ENCODE measurements around the gene TAAR6.

The TAAR6 gene

GRCh38 chr6:132569170-132569569 lies 952 bp upstream of the TAAR6 start:
- no peak for TF ChIP-seq MYC (IDR thresholded peaks at IDR 0.05; ENCODE audit: low read depth, low read length)
- no peak for TF ChIP-seq CTCF (IDR thresholded peaks at IDR 0.05; ENCODE audit: low read depth, low read length)
- TF ChIP-seq MAX (IDR thresholded peaks at IDR 0.05; ENCODE audit: low read depth, low read length): no peak
- no peak for DNase-seq (ENCODE audit: low read depth)
- no peak overlapping the region for H3K4me3 ChIP-seq (ENCODE audit: low read depth, low read length)

- DNase-seq (ENCODE audit: low read depth): no peak
- no peak overlapping the region for H3K4me3 ChIP-seq (ENCODE audit: low read depth, low read length)
- TF ChIP-seq MYC (IDR thresholded peaks at IDR 0.05; ENCODE audit: low read depth, low read length) (no peak), MAX (IDR thresholded peaks at IDR 0.05; ENCODE audit: low read depth, low read length) (no peak), CTCF (IDR thresholded peaks at IDR 0.05; ENCODE audit: low read depth, low read length) (no peak), POLR2A (IDR thresholded peaks at IDR 0.05; ENCODE audit: extremely low read depth, insufficient read length) (no peak)
These were observed 1.7 kb downstream of the TAAR6 start for GRCh38 chr6:132571774-132572173.

GRCh38 chr6:132584698-132585097 lies 14.6 kb downstream of the TAAR6 start:
- no peak overlapping the region for H3K4me3 ChIP-seq (ENCODE audit: low read depth, low read length)
- no peak for DNase-seq (ENCODE audit: low read depth)
- TF ChIP-seq CTCF (IDR thresholded peaks at IDR 0.05; ENCODE audit: low read depth, low read length) (no peak), MYC (IDR thresholded peaks at IDR 0.05; ENCODE audit: low read depth, low read length) (no peak), MAX (IDR thresholded peaks at IDR 0.05; ENCODE audit: low read depth, low read length) (no peak), POLR2A (IDR thresholded peaks at IDR 0.05; ENCODE audit: extremely low read depth, insufficient read length) (no peak)

- no peak overlapping the region for H3K4me3 ChIP-seq (ENCODE audit: low read depth, low read length)
- no peak for TF ChIP-seq POLR2A (IDR thresholded peaks at IDR 0.05; ENCODE audit: extremely low read depth, insufficient read length)
- no peak for TF ChIP-seq CTCF (IDR thresholded peaks at IDR 0.05; ENCODE audit: low read depth, low read length)
- TF ChIP-seq MYC (IDR thresholded peaks at IDR 0.05; ENCODE audit: low read depth, low read length): no peak
- no peak for TF ChIP-seq MAX (IDR thresholded peaks at IDR 0.05; ENCODE audit: low read depth, low read length)
- peak; percentile 7 for DNase-seq (ENCODE audit: low read depth)
These were observed 17.3 kb downstream of the TAAR6 start for GRCh38 chr6:132587424-132587823.

- no peak for DNase-seq (ENCODE audit: low read depth)
- TF ChIP-seq MYC (IDR thresholded peaks at IDR 0.05; ENCODE audit: low read depth, low read length) (no peak), MAX (IDR thresholded peaks at IDR 0.05; ENCODE audit: low read depth, low read length) (no peak), POLR2A (IDR thresholded peaks at IDR 0.05; ENCODE audit: extremely low read depth, insufficient read length) (no peak), CTCF (IDR thresholded peaks at IDR 0.05; ENCODE audit: low read depth, low read length) (no peak)
- no peak within 1 kb of the TSS for H3K4me3 ChIP-seq (ENCODE audit: low read depth, low read length)
These were observed 19.3 kb downstream of the TAAR6 start, which contains the start of gene TAAR5 for GRCh38 chr6:132589454-132589853. TSS of gene TAAR5 (minus strand) at chr6:132589741. CDS start at chr6:132589686, 55 bp downstream.

GRCh38 chr6:132590362-132590761 lies 20.2 kb downstream of the TAAR6 start:
- TF ChIP-seq MYC (IDR thresholded peaks at IDR 0.05; ENCODE audit: low read depth, low read length): no peak
- TF ChIP-seq MAX (IDR thresholded peaks at IDR 0.05; ENCODE audit: low read depth, low read length): no peak
- no peak for TF ChIP-seq POLR2A (IDR thresholded peaks at IDR 0.05; ENCODE audit: extremely low read depth, insufficient read length)
- no peak for TF ChIP-seq CTCF (IDR thresholded peaks at IDR 0.05; ENCODE audit: low read depth, low read length)
- no peak overlapping the region for H3K4me3 ChIP-seq (ENCODE audit: low read depth, low read length)
- no peak for DNase-seq (ENCODE audit: low read depth)

Measured in NB4 (cell line).